NOMO-1 (cell line): ENCODE measurements around the gene NME2.
"Not testable (repeated sequence)": the region's sequence is repeated elsewhere in the genome, so short reads cannot be mapped to it uniquely, and the experiment has no call there.

ENCODE experiments used
- DNase-seq, 2 experiments: peaks; one replicate each; lab custom pipeline; 2025; ENCODE audit not compliant: unreplicated experiment in 2 of 2; lab: John Stamatoyannopoulos, UW

NME2 gene

DNA sequence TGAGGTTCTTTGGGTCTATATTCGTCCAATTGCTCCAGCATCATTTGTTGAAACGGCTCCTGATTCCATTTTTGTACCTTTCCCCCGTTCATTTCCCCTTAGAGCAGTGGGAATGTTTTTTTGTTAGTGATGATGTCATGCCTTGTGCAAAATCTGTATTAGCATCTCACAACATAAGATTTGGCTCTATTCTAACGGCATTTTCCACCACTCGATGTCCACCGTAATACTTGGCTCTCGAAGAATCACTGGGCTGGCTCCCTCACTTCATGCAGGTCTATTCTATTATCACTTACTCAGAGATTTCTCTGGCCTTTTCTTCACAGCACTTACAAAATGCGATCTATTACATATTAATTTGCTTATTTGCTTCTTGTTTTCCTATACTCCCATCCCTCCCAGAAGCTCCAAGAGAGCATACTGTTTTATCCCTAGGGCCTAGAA, 13.4 kb upstream of the NME2 start:
- no peak for DNase-seq

DNA sequence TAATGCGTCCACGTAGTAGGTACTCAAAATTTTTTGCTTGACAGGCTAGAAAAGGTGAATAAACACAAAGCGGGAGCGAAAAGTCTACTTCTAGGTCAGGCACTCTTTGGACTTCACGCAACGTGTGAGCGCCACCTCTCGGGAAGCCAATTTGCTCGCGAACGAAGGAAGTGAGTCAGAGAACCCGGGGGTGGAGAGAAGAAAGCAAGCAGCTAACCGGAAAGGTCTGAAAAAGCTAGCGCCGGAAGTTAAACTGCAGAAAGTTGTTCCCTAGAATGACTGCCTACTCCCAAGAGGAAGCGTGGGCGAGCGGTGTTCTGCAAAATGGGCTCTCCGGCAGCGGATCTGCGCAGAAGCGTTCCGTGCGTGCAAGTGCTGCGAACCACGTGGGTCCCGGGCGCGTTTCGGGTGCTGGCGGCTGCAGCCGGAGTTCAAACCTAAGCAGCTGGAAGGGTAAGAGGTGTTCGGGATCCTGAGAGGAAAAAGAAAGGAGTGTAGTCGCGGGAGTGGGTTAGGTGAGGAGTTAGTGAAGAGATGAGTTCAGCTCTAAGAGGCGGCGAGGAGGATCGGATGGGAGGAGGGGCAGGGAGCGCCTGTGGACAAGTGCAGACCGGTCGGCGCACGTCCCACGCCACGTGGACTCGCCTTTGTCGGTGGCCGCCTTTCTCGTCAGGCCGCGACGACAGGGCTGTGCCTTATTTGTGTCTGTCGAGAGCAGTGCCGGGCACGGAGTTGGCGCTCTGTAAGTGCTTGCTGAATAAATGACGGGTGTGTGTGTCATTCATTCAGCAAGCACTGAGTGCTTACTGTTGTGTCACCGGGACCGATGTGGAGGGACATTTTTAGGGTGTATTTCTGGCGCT, 12.8 kb upstream of the NME2 start, which contains the start of gene NME1:
NME1 (plus strand) TSS at position 350 of the 863 bp plus-strand sequence. CDS start 2,096 bp downstream, outside the sequence.
- DNase-seq = peak; percentile 97 to 99

DNA sequence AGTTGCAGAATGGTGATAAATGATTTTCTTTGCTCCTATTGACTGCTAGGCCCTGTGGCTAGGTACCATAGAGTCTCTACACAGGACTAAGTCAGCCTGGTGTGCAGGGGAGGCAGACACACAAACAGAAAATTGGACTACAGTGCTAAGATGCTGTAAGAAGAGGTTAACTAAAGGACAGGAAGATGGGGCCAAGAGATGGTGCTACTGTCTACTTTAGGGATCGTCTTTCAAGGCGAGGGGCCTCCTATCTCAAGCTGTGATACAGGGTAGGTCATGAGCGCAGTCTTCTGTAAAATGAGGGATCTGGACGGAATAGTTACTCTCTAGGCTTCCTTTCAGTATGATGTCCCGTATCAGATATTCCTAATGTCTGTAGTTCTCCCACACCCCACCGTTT, 12.0 kb upstream of the NME2 start:
- DNase-seq = no peak

DNA sequence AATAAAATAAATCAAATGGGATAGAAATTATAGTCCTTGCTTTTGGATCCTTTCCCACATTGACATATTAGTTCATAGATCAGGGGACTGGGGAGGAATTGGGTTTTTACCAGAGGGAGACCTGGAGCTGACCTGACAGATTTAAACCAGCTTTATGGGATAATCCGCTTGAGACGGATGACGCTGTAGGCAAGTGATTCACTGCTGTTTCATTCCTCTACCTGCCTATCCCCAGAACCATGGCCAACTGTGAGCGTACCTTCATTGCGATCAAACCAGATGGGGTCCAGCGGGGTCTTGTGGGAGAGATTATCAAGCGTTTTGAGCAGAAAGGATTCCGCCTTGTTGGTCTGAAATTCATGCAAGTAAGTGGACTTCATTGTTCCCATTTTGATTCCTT, 10.8 kb upstream of the NME2 start:
- DNase-seq = no peak

DNA sequence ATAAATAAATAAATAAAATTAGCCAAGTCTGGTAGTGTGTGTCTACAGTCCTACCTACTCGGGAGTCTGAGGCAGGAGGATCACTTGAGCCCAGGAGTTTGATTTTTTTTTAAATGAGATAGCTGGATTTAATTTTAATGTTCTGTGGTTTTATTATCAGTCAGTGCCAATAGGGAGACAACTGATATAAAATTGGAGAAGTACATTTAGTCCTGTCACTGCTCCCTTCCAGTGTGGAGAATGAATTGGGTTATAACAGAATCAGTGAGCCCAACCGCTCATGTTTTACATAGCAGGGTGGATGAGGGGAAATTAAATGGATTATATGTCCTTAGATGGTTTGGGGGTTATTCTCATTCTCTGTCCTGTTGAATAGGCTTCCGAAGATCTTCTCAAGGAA, 6.6 kb upstream of the NME2 start:
- DNase-seq = no peak

DNA sequence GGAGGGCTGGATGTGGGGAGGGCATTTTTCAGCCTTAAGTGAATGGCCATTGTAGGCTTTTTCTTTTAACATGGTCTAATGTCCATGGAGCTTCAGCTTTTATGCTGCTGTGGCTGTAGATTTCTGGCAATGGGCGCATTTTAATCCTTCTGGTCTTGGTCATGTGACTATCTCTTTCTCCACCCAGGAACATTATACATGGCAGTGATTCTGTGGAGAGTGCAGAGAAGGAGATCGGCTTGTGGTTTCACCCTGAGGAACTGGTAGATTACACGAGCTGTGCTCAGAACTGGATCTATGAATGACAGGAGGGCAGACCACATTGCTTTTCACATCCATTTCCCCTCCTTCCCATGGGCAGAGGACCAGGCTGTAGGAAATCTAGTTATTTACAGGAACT, 4.7 kb upstream of the NME2 start:
- DNase-seq = no peak

DNA sequence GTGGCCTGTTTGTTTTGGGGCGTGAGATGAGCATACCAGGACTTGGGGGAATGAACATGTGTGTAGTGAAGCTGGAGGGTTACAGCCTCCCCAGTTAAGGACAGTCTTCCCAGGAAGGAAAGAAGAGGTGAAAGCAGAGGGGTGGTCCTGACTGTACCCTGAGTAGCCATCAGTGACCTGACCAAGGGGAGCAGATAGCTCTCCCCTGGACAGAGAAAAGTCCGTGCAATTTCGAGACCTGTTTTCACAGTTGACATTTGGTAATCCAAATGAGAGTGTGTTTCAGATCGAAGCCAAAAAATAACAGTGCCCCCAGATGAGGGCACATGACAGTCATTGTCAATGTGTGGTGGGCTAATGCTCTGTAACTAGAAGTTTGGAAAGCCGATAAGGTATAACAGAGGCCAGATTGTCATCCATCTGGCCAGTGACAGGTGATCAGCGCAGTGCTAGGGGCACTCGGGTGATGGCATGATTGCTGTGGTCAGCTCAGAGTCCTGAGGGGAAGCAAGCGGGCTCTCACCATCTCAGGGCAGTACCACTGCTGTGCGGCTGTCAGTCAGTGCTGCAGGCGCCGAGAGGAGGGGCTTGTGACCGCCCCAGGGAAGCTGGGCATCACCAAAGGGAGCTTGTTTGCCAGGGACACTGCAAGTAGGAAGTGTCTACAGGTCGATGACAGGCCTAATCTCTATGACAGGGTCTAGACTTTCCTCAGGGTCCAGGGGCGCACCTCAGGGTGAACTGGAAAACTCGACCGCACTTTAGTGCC, 1.1 kb upstream of the NME2 start:
- DNase-seq = no peak

DNA sequence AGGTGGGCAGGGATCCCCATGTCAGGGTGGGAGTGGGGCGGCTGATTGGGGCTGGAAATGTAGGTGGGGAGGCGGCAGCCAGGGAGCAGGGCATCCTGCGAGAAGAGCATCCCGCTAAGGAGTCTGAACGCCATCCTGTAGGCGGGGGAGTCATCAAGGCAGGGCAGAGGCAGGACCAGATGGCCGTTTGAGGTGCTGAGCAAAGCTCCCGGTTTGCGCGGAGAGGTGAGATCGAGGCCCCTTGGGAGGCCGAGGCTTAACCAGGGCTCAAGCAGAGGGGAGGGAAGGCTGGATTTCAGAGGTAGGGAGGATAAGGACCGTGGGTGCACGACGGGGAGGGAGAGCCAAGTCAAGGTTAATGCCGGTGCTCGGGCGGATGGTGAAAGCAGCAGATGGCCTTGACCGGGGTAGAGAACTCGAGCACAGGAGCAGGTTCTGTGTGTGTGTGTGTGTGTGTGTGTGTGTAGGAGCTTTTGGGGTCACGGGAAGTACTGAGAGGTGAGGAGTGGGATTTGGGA, 472 bp upstream of the NME2 start:
- peak in 1 of 2 experiments; percentile 78 for DNase-seq

DNA sequence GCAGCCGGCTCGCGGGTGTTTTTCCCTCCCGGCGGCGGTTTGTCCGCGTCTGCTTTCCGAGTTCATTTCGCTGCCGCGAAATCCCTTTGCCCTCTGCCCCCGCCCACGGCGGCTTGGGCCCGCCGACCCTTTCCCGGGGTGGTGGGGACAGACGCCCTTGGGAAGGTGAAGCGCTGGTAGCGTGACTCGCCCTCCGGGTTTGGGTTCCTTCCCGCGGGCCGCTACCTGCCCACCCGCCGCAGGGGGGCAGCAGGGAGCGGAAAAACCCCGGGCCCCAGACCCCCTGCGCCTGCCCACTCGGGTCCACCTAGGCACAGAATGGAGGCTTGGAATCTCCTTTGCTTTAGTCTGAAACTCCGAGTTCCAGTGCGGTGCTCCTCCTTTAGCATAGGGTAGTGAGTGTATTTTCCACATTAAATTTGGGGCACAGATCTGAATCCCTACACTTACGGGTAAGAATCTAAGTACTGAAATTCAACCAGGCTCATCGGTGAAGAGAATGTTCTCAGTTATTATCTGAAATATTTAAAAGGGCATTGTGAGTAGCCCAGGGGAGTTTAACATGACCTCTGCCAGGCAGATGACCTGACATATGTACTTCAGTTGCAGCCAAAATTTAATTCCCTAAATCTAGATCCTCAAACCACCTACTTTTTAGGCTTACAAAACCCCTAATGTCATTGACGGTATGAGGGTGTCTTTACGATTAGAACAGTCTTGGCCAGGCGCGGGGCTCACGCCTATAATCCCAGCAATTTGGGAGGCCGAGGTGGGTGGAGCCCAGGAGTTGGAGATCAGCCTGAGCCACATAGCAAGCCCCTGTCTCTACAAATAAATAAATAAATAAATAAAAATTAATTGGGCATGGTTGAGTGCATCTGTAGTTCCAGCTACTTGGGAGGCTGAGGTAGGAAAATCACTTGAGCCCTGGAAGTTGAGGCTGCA, 1.0 kb downstream of the NME2 start:
- DNase-seq = peak; percentile 8 to 50

DNA sequence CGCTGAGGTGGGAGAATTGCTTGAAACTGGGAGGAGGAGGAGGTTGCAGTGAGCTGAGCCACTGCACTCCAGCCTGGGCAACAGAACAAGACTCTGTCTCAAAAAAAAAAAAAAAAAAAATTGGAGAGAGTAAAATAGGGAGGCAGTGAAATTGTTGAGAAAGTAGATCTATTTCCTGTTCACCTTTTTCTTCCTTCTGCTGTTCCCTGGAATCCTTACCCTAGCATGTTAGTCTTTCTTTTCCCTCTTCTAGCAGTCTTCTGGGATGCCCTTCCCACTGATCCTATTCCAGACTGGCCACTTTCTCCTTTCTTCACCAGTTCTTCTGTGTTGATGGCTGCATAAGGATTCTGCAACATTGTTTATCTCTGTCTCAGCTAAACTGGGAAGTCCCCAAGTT, 3.1 kb downstream of the NME2 start:
- no peak for DNase-seq

DNA sequence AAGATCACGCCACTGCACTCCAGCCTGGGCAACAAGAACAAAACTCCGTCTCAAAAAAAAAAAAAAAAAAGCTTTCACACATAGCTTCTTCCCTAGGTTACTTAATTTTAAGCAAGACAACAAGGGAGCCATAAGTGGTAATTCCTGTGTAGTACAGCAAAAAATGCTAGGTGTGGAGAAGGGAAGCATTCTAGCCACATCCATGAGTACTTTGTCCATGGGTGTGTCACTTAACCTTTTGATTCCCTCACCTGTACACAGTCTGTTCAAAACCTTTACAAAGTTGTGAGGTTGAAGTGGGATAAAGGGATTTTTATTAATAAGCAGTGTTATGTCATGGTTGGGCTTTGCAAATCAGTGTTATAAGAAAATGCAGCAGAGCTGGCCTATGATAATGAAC, 4.5 kb downstream of the NME2 start:
- DNase-seq = no peak

DNA sequence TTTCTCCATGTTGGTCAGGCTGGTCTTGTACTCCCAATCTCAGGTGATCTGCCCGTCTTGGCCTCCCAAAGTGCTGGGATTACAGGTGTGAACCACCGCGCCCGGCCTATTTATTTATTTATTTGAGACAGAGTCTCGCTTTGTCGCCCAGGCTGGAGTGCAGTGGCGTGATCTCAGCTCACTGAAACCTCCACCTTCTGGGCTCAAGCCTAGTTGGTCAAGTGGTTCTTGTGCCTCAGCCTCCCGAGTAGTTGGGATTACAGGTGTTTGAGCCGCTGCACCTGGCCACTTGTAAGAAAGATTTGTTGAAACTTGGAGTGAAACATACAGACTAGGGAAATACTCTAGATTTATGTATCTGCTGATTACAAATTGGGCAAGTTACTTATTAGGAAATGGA, 5.8 kb downstream of the NME2 start:
- DNase-seq = not testable (repeated sequence)

DNA sequence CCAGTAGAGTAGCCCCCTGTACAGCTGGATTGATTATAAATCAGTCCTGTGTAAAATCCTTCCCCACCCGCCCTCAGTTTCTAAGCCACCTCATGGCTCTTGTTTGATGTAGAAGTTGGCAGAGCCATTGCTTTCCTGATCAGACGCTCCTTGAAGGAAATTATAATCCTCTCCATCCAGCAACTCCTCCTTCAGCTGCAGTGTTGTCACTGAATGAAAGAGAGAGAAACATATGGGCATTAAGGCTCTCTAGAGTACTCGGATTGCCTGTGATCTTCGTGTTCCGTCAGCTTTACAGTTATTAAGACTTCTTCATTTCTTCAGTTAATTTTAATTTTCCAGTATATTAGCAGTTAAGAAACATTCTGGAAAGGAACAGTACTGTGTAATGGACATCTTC, 14.3 kb downstream of the NME2 start:
- no peak for DNase-seq

DNA sequence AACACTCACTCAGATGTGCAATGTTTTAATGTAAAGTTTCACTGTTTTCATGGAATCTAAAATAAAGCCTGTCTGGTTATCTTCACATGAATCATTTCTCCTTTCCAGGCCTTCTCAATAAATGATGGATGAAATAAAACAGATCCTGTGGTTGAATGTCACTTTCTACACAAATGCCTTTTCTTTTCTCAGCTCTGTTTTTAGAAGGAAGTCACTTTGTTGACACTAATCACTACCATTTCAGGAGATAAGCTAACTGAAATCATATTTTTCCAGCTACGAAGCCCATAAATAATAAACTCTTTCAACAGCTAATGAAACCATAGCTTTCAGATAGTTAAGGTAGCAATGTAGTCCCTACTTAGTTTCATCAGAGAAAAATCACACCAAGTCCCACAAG, 17.9 kb downstream of the NME2 start:
- no peak for DNase-seq

DNA sequence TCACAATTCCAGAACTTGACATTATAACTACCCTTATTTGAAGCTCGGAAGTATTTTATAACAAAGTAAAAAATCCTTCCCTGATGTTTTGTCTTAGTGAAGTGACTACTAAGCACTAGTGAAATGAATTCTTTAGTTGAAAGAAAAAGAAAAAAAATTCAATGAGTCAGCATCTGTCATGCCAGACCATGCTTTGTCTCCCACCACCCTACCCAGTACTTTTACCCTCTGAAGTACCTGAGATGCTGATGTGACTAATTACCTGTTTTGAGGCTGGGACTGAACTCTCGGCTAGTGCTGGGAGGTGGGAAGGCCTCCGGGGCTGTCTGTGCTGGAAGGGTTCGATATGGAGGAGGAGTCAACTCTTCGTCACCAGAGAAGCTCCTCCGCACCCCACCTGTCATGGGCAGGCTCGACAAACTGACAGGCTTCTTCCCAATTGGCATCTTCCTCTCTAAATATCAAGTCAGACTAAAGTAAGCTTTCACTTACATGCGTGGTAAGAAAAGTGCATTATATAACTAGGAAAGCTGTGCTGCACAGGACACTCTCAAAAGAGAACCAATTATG, 19.6 kb downstream of the NME2 start:
- DNase-seq = no peak

DNA sequence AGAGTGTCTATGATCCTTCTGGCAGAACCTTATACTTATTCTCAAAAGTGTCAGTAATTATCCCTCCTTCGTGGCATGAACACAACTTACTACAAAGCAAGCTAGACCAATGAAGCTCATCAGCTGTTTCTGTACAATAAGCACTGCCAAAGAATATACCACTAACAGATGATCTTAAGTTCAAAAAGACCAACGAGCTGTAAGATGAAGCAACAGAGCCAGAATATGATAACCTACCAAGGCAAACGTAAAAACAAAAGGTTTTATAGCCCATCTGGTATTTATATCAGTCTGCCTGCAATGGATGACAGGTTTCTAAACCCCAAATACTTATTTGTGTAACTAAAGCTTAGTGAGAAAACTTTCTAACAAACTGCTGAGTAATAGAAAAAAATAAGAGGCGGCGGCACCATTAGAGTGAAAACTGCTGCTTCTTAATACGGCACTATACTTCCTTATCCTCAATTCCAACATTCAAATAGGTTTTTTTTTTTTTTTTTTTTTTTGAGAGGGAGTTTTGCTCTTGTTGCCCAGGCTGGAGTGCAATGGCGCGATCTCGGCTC, 22.1 kb downstream of the NME2 start:
- no peak for DNase-seq

DNA sequence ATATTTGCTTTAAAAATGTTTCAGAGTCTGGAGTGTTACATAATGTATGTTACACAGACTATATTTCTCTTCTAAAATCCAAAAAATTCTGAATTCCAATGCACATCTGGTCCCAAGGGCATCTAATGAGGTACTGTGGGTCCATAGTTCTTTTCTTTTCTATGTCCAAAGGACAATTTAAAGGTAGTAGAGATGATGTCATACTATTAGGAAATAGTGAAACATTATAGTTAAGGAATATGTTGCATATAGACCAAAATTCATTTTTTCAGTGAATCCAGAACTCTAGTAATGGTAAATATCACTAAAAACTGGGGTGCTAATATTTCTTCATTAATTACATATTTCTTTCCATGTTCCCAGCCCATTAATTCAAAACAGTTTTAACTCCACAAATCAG, 23.0 kb downstream of the NME2 start:
- no peak for DNase-seq

DNA sequence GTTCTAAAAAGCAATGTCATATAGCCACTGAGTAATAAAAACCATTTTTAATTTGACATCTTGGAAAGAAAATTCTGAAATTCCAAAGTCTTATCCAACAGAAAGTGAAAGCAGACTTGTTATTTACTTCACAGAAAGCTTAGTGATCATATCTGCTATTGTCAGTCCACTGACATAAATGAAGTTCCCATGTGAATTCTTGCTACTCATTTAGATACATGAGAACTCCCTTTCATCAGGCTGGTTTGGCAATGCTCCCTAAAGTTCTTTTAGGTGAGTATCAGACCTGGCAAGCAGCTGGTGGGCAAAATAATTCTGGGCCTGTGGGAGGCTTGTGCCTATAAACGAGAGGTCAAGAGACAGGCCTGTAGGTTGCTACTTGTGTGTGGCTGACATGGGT, 23.4 kb downstream of the NME2 start:
- DNase-seq = no peak

DNA sequence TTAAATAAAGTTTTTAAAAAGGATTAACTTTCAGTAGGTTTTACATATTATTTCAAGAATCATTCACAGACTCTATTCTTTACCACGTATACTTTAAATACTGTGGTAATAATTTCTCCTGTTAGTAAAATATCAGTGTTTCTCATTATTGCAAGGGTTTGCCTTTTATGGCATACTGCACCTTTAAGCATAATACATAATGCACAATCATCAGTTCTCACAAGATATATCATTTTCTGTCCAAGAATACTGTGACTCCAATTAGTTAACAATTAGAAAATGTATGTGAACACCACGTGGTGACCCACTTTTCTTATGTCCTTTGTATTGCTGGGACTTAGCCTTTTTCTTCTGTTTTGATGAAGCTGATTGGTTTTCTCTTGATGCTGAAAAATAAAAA, 25.7 kb downstream of the NME2 start:
- no peak for DNase-seq

DNA sequence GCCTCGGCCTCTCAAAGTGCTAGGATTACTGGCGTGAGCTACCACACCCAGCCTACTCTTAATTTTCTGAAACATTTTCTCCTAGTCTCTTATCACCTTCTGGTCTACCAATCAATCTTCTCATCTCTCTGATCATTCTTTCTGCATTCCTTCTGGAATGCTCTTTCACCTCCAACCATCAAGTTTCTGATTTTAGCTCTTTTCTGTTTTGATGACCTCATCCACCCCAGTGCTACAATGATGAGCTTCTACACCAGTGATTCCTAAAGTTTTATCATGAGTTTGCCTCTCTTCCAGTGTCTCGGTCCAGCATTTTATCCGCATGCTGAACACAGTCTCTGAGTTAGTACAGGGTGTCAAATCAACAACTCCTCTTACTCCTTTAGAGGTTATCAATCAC, 31.5 kb downstream of the NME2 start:
- DNase-seq = no peak
